GM20000 (cell line): ENCODE results near the gene TANC1.

Experiments
- DNase-seq: peaks from one replicate; pipeline ENCODE4 v3.0.0; 2012; ENCODE audit warnings: low spot score
- CTCF ChIP-seq: IDR thresholded peaks from 2 replicates; pipeline ENCODE4 v1.5.1; 2012; ENCODE audit warnings: mild to moderate bottlenecking, control low read depth; ENCODE audit errors: extremely low read depth, missing control alignments

Gene TANC1

GRCh38 chr2:159078443-159078842 is 110.0 kb downstream of the TANC1 start:
- no peak for DNase-seq

GRCh38 chr2:159080641-159081040 is 112.2 kb downstream of the TANC1 start:
- TF ChIP-seq CTCF = no peak
- no peak for DNase-seq

More at GRCh38 chr2:159078443-159078842, 110.0 kb downstream of the TANC1 start:
- TF ChIP-seq CTCF = no peak

- no peak for TF ChIP-seq CTCF
- DNase-seq = no peak
These were observed 113.7 kb downstream of the TANC1 start for GRCh38 chr2:159082119-159082518.

- TF ChIP-seq CTCF = no peak
These were observed 116.2 kb downstream of the TANC1 start for GRCh38 chr2:159084384-159085370.

GRCh38 chr2:159086342-159086741 is 117.9 kb downstream of the TANC1 start:
- no peak for DNase-seq
- no peak for TF ChIP-seq CTCF

More at GRCh38 chr2:159084384-159085370, 116.2 kb downstream of the TANC1 start:
- no peak for DNase-seq

- no peak for DNase-seq
- TF ChIP-seq CTCF = no peak
These were observed 118.4 kb downstream of the TANC1 start for GRCh38 chr2:159086826-159087225.

- TF ChIP-seq CTCF = no peak
- no peak for DNase-seq
These were observed 120.5 kb downstream of the TANC1 start for GRCh38 chr2:159088906-159089305.
